Duodenal mucosa (tissue), 2 donors: ENCODE data around the gene APOBEC4.

Source experiments
- H3K27ac ChIP-seq: one replicate; pipeline ENCODE4 v1.7.0; 2013; ENCODE audit warnings: low read depth, low read length
- H3K27me3 ChIP-seq, 2 donors: one replicate each; pipeline ENCODE4 v1.7.0; 2013; ENCODE audit warnings: low read length in 2 of 2, control low read depth in 1 of 2; ENCODE audit not compliant: insufficient read depth in 2 of 2, control insufficient read depth in 1 of 2
- H3K36me3 ChIP-seq, 2 donors: one replicate each; pipeline ENCODE4 v1.7.0; 2013; ENCODE audit warnings: low read length in 2 of 2, control low read depth in 1 of 2; ENCODE audit not compliant: insufficient read depth in 2 of 2, control insufficient read depth in 1 of 2
- H3K4me1 ChIP-seq, 2 donors: one replicate each; pipeline ENCODE4 v1.7.0; 2013; ENCODE audit warnings: low read length in 2 of 2, control low read depth in 1 of 2; ENCODE audit not compliant: insufficient read depth in 2 of 2, control insufficient read depth in 1 of 2
- H3K4me3 ChIP-seq, 2 donors: one replicate each; pipeline ENCODE4 v1.7.0; 2013; ENCODE audit warnings: low read length in 2 of 2, low read depth in 1 of 2
- H3K9ac ChIP-seq, 2 donors: one replicate each; pipeline ENCODE4 v1.7.0; 2013; ENCODE audit warnings: low read length in 2 of 2, low read depth in 1 of 2
- H3K9me3 ChIP-seq, 2 donors: one replicate each; pipeline ENCODE4 v1.7.0; 2013; ENCODE audit warnings: low read length in 2 of 2, control low read depth in 1 of 2; ENCODE audit not compliant: control insufficient read depth in 1 of 2

The APOBEC4 gene

GRCh38 chr1:183652107-183652506 lies 1.0 kb downstream of the APOBEC4 start:
- Histone ChIP-seq H3K27ac (peak overlapping the region; percentile 37), H3K4me3 (peak overlapping the region in 1 of 2 donors; percentile 38), H3K9ac (peak overlapping the region in 1 of 2 donors; percentile 28), H3K9me3 (no peaks in the 10 kb centered on the region), H3K36me3 (no peaks in the 10 kb centered on the region), H3K4me1 (peaks cover 31% of the 10 kb centered on the region in 2 donors), H3K27me3 (no peaks in the 10 kb centered on the region)

- Histone ChIP-seq H3K27me3 (no peaks in the 10 kb centered on the region), H3K9me3 (no peaks in the 10 kb centered on the region), H3K4me3 (no peak overlapping the region), H3K4me1 (peaks cover 31% of the 10 kb centered on the region in 2 donors), H3K36me3 (no peaks in the 10 kb centered on the region), H3K27ac (no peak overlapping the region), H3K9ac (no peak overlapping the region)
Measured at GRCh38 chr1:183651612-183652011, 1.5 kb downstream of the APOBEC4 start.

GRCh38 chr1:183648042-183648441 lies 5.1 kb downstream of the APOBEC4 start:
- Histone ChIP-seq H3K9me3 (no peaks in the 10 kb centered on the region), H3K27ac (no peak overlapping the region), H3K36me3 (no peaks in the 10 kb centered on the region), H3K9ac (no peak overlapping the region), H3K4me3 (no peak overlapping the region), H3K27me3 (no peaks in the 10 kb centered on the region), H3K4me1 (peaks cover 24% of the 10 kb centered on the region in 2 donors)

GRCh38 chr1:183646776-183647175 lies 6.3 kb downstream of the APOBEC4 start:
- Histone ChIP-seq H3K9ac (no peak overlapping the region), H3K9me3 (no peaks in the 10 kb centered on the region), H3K4me3 (no peak overlapping the region), H3K27me3 (no peaks in the 10 kb centered on the region), H3K4me1 (peaks cover 12 to 16% of the 10 kb centered on the region in 2 donors), H3K36me3 (no peaks in the 10 kb centered on the region), H3K27ac (no peak overlapping the region)

GRCh38 chr1:183645531-183645930 lies 7.6 kb downstream of the APOBEC4 start:
- H3K36me3 ChIP-seq, result no peaks in the 10 kb centered on the region

GRCh38 chr1:183642166-183642565 lies 10.9 kb downstream of the APOBEC4 start:
- H3K27me3 ChIP-seq, result no peaks in the 10 kb centered on the region
- H3K9me3 ChIP-seq, result no peaks in the 10 kb centered on the region
- H3K27ac ChIP-seq, result no peak overlapping the region
- peaks cover 10% of the 10 kb centered on the region in 2 donors for H3K4me1 ChIP-seq
- no peak overlapping the region for H3K4me3 ChIP-seq
- no peaks in the 10 kb centered on the region for H3K36me3 ChIP-seq
- H3K9ac ChIP-seq, result no peak overlapping the region

More at GRCh38 chr1:183645531-183645930, 7.6 kb downstream of the APOBEC4 start:
- peaks cover 10% of the 10 kb centered on the region in 2 donors for H3K4me1 ChIP-seq
- H3K9ac ChIP-seq, result no peak overlapping the region
- H3K27me3 ChIP-seq, result no peaks in the 10 kb centered on the region
- peak overlapping the region in 1 of 2 donors; percentile 26 for H3K4me3 ChIP-seq
- no peaks in the 10 kb centered on the region for H3K9me3 ChIP-seq
- H3K27ac ChIP-seq, result no peak overlapping the region

GRCh38 chr1:183640193-183640592 lies 12.9 kb downstream of the APOBEC4 start:
- Histone ChIP-seq H3K27ac (no peak overlapping the region), H3K9me3 (no peaks in the 10 kb centered on the region), H3K27me3 (no peaks in the 10 kb centered on the region), H3K4me1 (peaks cover 4 to 13% of the 10 kb centered on the region in 2 donors), H3K36me3 (no peaks in the 10 kb centered on the region), H3K9ac (no peak overlapping the region), H3K4me3 (no peak overlapping the region)

GRCh38 chr1:183638649-183639387 lies 14.3 kb downstream of the APOBEC4 start:
- H3K27ac ChIP-seq, result no peak overlapping the region
- H3K4me1 ChIP-seq, result peaks cover 4 to 11% of the 10 kb centered on the region in 2 donors
- H3K36me3 ChIP-seq, result no peaks in the 10 kb centered on the region
- H3K27me3 ChIP-seq, result no peaks in the 10 kb centered on the region
- no peak overlapping the region for H3K4me3 ChIP-seq
- no peaks in the 10 kb centered on the region for H3K9me3 ChIP-seq
- no peak overlapping the region for H3K9ac ChIP-seq

GRCh38 chr1:183636783-183637182 lies 16.3 kb downstream of the APOBEC4 start:
- Histone ChIP-seq H3K9me3 (no peaks in the 10 kb centered on the region), H3K27ac (no peak overlapping the region), H3K4me1 (peaks cover 16 to 19% of the 10 kb centered on the region in 2 donors), H3K9ac (no peak overlapping the region), H3K36me3 (no peaks in the 10 kb centered on the region), H3K27me3 (no peaks in the 10 kb centered on the region), H3K4me3 (peak overlapping the region; percentile 81 to 98)

- Histone ChIP-seq H3K36me3 (no peaks in the 10 kb centered on the region), H3K9ac (peak overlapping the region; percentile 27 to 80), H3K4me1 (peaks cover 16 to 19% of the 10 kb centered on the region in 2 donors), H3K27me3 (no peaks in the 10 kb centered on the region), H3K4me3 (peak overlapping the region; percentile 81 to 98), H3K9me3 (no peaks in the 10 kb centered on the region), H3K27ac (peak overlapping the region; percentile 73)
Measured at GRCh38 chr1:183636334-183636682, 16.8 kb downstream of the APOBEC4 start.
